Muscle layer of colon (tissue), 2 donors: Measurements from ENCODE around the gene NIP7.

Experiments
- H3K27ac ChIP-seq: one replicate; pipeline ENCODE4 v1.7.0; 2013; ENCODE audit warnings: low read depth, mild to moderate bottlenecking, low read length, moderate library complexity
- H3K27me3 ChIP-seq, 2 donors: one replicate each; pipeline ENCODE4 v1.7.0; 2013; ENCODE audit warnings: low read length in 2 of 2, mild to moderate bottlenecking in 2 of 2; ENCODE audit not compliant: insufficient read depth in 2 of 2, control insufficient read depth in 1 of 2
- H3K36me3 ChIP-seq: one replicate; pipeline ENCODE4 v1.7.0; 2013; ENCODE audit warnings: mild to moderate bottlenecking, low read length; ENCODE audit not compliant: insufficient read depth
- H3K4me1 ChIP-seq: one replicate; pipeline ENCODE4 v1.7.0; 2013; ENCODE audit warnings: mild to moderate bottlenecking, low read length; ENCODE audit not compliant: insufficient read depth
- H3K4me3 ChIP-seq, 2 donors: one replicate each; pipeline ENCODE4 v1.7.0; 2013; ENCODE audit warnings: low read length in 2 of 2, low read depth in 1 of 2, mild to moderate bottlenecking in 1 of 2, moderate library complexity in 1 of 2
- H3K9ac ChIP-seq: one replicate; pipeline ENCODE4 v1.7.0; 2013; ENCODE audit warnings: low read length
- H3K9me3 ChIP-seq: one replicate; pipeline ENCODE4 v1.7.0; 2013; ENCODE audit warnings: mild to moderate bottlenecking, low read length
- donor health status: abdominal sarcoma.
- donor health status: Adenocarcinoma of cecum.

The NIP7 gene

GRCh38 chr16:69319826-69320739 lies 19.5 kb upstream of the NIP7 start:
- no peak overlapping the region for H3K4me3 ChIP-seq
- H3K27ac ChIP-seq, result no peak overlapping the region
- H3K9ac ChIP-seq, result no peak overlapping the region
- H3K36me3 ChIP-seq, result peaks cover 93% of the 10 kb centered on the region
- no peaks in the 10 kb centered on the region for H3K4me1 ChIP-seq
- no peaks in the 10 kb centered on the region for H3K9me3 ChIP-seq
- H3K27me3 ChIP-seq, result no peaks in the 10 kb centered on the region

GRCh38 chr16:69320740-69321073 lies 18.9 kb upstream of the NIP7 start:
- Histone ChIP-seq H3K9me3 (no peaks in the 10 kb centered on the region), H3K4me3 (no peak overlapping the region), H3K9ac (no peak overlapping the region), H3K27ac (no peak overlapping the region), H3K4me1 (no peaks in the 10 kb centered on the region), H3K27me3 (no peaks in the 10 kb centered on the region), H3K36me3 (peaks cover 88% of the 10 kb centered on the region)

- Histone ChIP-seq H3K4me1 (no peaks in the 10 kb centered on the region), H3K27ac (no peak overlapping the region), H3K27me3 (no peaks in the 10 kb centered on the region), H3K36me3 (peaks cover 88% of the 10 kb centered on the region), H3K4me3 (no peak overlapping the region), H3K9ac (no peak overlapping the region), H3K9me3 (no peaks in the 10 kb centered on the region)
These were observed 18.5 kb upstream of the NIP7 start for GRCh38 chr16:69321080-69321479.

GRCh38 chr16:69322343-69322742 lies 17.2 kb upstream of the NIP7 start:
- Histone ChIP-seq H3K9me3 (no peaks in the 10 kb centered on the region), H3K9ac (no peak overlapping the region), H3K4me3 (no peak overlapping the region), H3K4me1 (no peaks in the 10 kb centered on the region), H3K27ac (no peak overlapping the region), H3K27me3 (no peaks in the 10 kb centered on the region), H3K36me3 (peaks cover 84% of the 10 kb centered on the region)

- Histone ChIP-seq H3K9me3 (no peaks in the 10 kb centered on the region), H3K27me3 (no peaks in the 10 kb centered on the region), H3K27ac (no peak overlapping the region), H3K9ac (no peak overlapping the region), H3K4me3 (no peak overlapping the region), H3K4me1 (peaks cover 9% of the 10 kb centered on the region), H3K36me3 (peaks cover 81% of the 10 kb centered on the region)
These were observed 16.2 kb upstream of the NIP7 start for GRCh38 chr16:69323415-69323814.

GRCh38 chr16:69324013-69324531 lies 15.5 kb upstream of the NIP7 start:
- peaks cover 79% of the 10 kb centered on the region for H3K36me3 ChIP-seq
- H3K4me1 ChIP-seq, result peaks cover 16% of the 10 kb centered on the region
- H3K4me3 ChIP-seq, result no peak overlapping the region
- H3K27me3 ChIP-seq, result no peaks in the 10 kb centered on the region
- H3K27ac ChIP-seq, result no peak overlapping the region
- H3K9ac ChIP-seq, result no peak overlapping the region
- no peaks in the 10 kb centered on the region for H3K9me3 ChIP-seq

GRCh38 chr16:69324585-69325253 lies 14.9 kb upstream of the NIP7 start:
- H3K9ac ChIP-seq, result no peak overlapping the region
- peaks cover 73% of the 10 kb centered on the region for H3K36me3 ChIP-seq
- H3K27ac ChIP-seq, result no peak overlapping the region
- H3K9me3 ChIP-seq, result no peaks in the 10 kb centered on the region
- H3K27me3 ChIP-seq, result no peaks in the 10 kb centered on the region
- H3K4me3 ChIP-seq, result no peak overlapping the region
- peaks cover 22% of the 10 kb centered on the region for H3K4me1 ChIP-seq

- H3K27ac ChIP-seq, result no peak overlapping the region
- H3K9me3 ChIP-seq, result no peaks in the 10 kb centered on the region
- no peak overlapping the region for H3K9ac ChIP-seq
- H3K4me1 ChIP-seq, result peaks cover 22% of the 10 kb centered on the region
- no peaks in the 10 kb centered on the region for H3K27me3 ChIP-seq
- peaks cover 62% of the 10 kb centered on the region for H3K36me3 ChIP-seq
- no peak overlapping the region for H3K4me3 ChIP-seq
These were observed 13.8 kb upstream of the NIP7 start for GRCh38 chr16:69325784-69326171.

GRCh38 chr16:69326172-69326873 lies 13.2 kb upstream of the NIP7 start:
- Histone ChIP-seq H3K27ac (no peak overlapping the region), H3K4me1 (peaks cover 26% of the 10 kb centered on the region), H3K9me3 (no peaks in the 10 kb centered on the region), H3K36me3 (peaks cover 57% of the 10 kb centered on the region), H3K27me3 (no peaks in the 10 kb centered on the region), H3K9ac (no peak overlapping the region), H3K4me3 (no peak overlapping the region)

GRCh38 chr16:69327585-69328310 lies 11.8 kb upstream of the NIP7 start:
- no peak overlapping the region for H3K9ac ChIP-seq
- H3K27ac ChIP-seq, result no peak overlapping the region
- H3K4me3 ChIP-seq, result no peak overlapping the region

GRCh38 chr16:69328854-69329316 lies 10.7 kb upstream of the NIP7 start:
- no peak overlapping the region for H3K27ac ChIP-seq
- H3K36me3 ChIP-seq, result peaks cover 49% of the 10 kb centered on the region
- no peaks in the 10 kb centered on the region for H3K27me3 ChIP-seq
- peak overlapping the region in 1 of 2 donors; percentile 79 for H3K4me3 ChIP-seq
- H3K4me1 ChIP-seq, result peaks cover 36% of the 10 kb centered on the region
- H3K9me3 ChIP-seq, result no peaks in the 10 kb centered on the region
- H3K9ac ChIP-seq, result no peak overlapping the region

More at GRCh38 chr16:69327585-69328310, 11.8 kb upstream of the NIP7 start:
- Histone ChIP-seq H3K27me3 (no peaks in the 10 kb centered on the region), H3K4me1 (peaks cover 28% of the 10 kb centered on the region), H3K36me3 (peaks cover 49% of the 10 kb centered on the region), H3K9me3 (no peaks in the 10 kb centered on the region)
